PC-9 (cell line): ENCODE measurements around the gene TBX6.

Experiments used
- EZH2 ChIP-seq: fragments of 200-600 bp; sonication (generic); IDR thresholded peaks from 2 replicates; pipeline ENCODE4 v1.8.0; 2017; ENCODE audit warnings: antibody characterized with exemption, low read depth
- TF ChIP-seq, protein P1 (sequence below): fragments of 200-600 bp; sonication (generic); conservative IDR thresholded peaks from 2 replicates; pipeline ENCODE4 v1.6.1; 2017; ENCODE audit warnings: mixed run types, antibody characterized with exemption, mild to moderate bottlenecking, moderate library complexity

DNA sequence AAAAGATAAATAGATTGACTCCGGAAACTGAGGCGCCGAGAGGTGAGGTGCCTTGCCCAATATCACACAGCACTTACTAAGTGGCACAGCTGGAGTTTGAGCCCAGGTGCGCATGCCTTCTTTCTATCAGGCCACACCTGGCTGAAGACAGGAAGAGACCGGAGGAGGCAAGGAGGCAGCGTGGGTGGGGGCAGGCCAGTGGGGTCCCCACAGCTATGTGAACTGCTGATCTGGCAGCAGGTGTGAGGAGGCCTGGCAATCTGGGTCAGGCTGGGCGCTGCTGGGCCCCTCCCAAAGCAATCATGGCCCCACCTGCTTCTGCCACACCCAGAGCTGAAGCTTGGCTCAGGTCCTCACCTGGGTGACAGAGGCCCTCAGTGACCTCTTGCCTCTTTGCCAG is 23.5 kb upstream of the TBX6 start:
- TF ChIP-seq, protein P1, sequence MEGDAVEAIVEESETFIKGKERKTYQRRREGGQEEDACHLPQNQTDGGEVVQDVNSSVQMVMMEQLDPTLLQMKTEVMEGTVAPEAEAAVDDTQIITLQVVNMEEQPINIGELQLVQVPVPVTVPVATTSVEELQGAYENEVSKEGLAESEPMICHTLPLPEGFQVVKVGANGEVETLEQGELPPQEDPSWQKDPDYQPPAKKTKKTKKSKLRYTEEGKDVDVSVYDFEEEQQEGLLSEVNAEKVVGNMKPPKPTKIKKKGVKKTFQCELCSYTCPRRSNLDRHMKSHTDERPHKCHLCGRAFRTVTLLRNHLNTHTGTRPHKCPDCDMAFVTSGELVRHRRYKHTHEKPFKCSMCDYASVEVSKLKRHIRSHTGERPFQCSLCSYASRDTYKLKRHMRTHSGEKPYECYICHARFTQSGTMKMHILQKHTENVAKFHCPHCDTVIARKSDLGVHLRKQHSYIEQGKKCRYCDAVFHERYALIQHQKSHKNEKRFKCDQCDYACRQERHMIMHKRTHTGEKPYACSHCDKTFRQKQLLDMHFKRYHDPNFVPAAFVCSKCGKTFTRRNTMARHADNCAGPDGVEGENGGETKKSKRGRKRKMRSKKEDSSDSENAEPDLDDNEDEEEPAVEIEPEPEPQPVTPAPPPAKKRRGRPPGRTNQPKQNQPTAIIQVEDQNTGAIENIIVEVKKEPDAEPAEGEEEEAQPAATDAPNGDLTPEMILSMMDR, result no peak
- TF ChIP-seq EZH2, result no peak
